HG02870 (cell line): ENCODE results near the gene MAP3K5.

Source experiments
- ATAC-seq: cut with Tn5 transposase; IDR thresholded peaks from one replicate; pipeline ENCODE4 v1.9.1; 2021; ENCODE audit warnings: mild to moderate bottlenecking, moderate library complexity; ENCODE audit not compliant: unreplicated experiment

Gene MAP3K5

DNA sequence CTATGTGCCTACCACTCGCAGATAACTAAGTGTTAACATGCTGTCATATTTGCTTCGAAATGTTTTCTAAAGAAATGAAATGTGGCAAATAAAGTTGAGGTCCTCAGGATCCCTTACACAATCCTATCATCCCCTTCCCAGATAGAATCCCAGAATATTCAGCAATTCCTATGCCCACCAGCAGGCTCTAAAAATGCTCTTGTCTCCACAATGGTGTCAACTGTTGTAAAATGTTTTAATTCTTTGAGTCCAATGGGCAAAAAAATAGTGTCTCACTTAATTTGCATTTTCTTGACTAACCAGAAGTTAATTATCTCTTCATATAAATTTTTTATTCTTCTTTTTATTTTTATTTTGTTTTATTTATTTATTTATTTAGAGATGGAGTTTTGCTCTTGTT lies 138.2 kb downstream of the MAP3K5 start:
- no peak for ATAC-seq

GRCh38 chr6:136652656-136653055 lies 139.6 kb downstream of the MAP3K5 start:
- no peak for ATAC-seq

GRCh38 chr6:136651982-136652381 lies 140.3 kb downstream of the MAP3K5 start:
- ATAC-seq: no peak

DNA sequence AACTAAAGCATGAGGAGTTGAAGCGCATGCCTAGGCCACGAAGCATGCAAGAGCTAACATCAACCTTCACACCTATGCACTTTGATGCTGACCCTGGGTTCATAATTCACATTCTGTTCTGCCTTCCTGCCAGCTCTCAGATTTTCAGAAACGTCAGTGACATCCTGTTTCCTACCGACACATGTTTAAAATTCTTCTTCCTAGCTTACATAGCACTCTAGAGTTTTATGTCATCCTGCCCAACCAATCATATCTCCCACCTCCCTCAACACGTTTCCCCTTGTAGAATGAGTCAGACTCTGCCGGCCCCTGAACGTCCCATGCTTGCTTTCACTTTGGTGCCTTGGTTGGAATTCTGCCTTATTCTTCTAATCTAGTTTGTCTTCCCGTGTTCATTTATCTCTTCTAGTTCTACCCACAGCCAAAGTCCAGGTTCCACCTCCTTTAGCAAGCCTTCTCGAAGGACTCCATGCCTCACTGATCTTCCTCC lies 144.9 kb downstream of the MAP3K5 start:
- ATAC-seq: peak; percentile 86

DNA sequence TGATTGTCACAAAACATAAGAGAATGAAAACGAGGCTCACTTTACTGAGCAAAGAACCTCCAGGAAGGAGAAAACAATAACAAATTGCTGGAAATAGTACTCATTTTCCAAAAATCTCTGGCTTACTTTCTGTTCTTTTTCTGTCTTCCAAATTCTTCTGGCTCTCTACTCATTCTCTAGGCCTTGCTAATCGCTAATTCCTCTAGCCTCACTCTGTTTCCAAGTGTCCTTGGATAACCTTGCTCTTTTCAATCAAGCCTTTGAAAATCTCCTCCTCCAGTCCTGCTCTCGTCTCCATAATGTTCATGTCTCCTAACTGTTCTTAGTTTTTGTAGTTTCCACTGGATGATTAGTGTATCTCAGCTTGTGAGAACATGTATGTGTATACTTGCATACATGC lies 145.9 kb downstream of the MAP3K5 start:
- no peak for ATAC-seq

- ATAC-seq: no peak
These were observed 147.7 kb downstream of the MAP3K5 start for GRCh38 chr6:136644597-136644952.

DNA sequence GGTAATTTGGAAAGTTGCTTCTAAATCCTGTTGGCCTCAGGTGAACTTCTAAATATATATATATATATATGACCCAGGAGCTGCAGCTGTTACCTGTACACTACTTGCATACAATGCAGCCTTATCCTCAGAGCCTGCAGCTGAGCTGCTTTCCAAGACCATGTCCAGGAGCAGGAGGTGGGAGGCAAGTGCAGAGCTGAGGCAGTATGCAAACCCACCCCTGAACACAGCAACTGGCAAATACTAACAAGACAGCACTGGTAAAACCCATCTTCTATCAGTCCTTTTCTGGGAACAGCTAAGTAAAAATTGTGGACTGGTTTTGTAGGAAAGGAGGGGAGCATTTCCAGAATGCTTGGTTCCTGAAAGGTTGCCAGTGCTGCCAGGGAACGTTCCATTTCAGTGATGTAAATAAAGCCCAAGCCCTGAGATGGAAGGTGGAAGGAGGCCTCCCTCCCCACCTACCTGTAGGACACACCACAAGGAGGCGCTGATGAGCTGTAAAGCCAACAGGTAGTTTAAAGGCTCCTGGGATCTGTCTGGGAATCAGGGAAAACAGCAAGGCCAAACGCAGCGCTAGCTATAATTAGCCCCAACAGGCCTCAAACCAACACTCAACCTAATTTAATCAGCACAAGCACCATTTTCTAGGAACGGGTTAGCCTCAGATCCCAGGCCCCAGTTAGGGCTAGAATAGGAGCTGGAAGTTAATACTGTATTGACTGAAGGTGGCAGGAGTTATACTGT lies 148.3 kb downstream of the MAP3K5 start:
- ATAC-seq: peak; percentile 43

DNA sequence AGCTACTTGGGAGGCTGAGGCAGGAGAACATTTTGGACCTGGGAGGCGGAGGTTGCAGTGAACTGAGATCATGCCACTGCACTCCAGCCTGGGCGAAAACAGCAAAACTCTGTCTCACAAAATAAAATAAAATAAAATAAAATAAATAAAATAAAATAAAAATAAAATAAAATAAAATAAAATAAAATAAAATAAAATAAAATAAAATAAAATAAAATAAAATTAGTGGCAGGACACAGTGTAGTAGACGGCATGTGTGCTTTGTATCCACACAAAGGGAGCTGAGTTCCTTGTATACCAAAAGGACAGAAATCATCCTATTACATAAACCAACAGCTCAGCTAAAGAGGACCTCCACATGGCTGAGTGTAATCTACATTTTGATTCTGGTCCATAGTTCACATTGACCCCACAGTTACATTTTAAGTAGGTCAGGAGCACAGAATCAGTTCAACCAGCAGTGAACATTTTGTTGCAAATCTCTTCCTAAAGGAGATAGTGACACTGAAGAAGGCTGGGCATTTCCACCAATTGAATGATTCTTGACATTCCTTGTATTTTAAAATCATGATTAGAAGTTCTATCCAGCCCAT lies 150.3 kb downstream of the MAP3K5 start:
- ATAC-seq: no peak

GRCh38 chr6:136641166-136641565 lies 151.1 kb downstream of the MAP3K5 start:
- no peak for ATAC-seq

DNA sequence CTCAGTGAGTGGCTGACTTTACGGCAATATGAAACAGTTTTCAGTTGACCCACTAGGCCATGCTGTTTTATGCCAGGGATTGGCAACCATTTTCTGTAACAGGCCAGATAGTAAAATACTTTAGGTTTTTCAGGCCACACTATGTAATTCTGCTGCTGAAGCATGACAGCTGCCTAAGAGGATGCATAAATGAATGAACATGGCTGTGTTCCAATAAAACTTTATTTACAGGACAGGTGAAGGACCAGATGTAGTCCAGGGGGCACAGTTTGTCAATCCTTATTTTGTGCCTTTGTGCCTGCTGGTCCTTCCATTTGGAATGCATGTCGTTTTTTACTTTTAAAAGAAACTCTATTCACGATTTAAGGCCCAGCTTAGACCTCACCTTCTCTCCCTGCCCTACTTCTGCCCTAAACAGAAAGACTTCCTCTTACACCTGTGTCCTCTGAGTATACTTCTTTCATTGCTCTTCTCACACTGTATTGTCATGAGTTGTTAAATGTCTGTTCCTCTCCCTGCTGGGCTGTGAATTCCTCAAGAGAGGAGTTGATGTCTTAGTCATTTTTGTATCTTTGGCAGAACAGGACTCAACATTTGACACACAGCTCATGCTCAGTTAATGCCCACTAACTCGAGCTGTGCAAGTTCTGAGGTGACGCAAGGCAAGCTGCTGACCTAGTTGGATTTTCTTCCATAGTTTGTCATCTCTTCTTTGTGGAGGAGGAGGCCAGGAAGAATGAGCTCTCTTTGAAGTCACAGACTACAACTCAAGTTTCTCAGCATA lies 152.0 kb downstream of the MAP3K5 start:
- ATAC-seq: no peak

DNA sequence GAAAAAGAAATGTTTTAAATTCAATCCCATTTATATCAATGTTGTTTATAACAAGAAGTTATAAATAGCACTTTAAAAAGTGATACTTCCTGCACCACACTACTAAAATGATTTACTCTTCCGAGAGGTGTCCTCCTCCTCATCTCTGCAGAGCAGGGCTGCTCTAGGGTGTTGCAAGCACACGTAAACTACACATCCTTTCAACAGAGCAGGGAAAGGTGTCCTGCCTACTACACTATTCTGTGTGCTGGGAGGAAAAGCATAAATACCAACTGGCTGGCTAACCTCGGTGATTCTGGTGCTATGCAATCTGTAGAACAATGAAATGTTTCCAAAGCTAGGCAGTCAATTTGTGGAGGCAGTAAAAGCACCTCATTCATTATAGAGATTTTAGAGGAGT lies 152.6 kb downstream of the MAP3K5 start:
- no peak for ATAC-seq

DNA sequence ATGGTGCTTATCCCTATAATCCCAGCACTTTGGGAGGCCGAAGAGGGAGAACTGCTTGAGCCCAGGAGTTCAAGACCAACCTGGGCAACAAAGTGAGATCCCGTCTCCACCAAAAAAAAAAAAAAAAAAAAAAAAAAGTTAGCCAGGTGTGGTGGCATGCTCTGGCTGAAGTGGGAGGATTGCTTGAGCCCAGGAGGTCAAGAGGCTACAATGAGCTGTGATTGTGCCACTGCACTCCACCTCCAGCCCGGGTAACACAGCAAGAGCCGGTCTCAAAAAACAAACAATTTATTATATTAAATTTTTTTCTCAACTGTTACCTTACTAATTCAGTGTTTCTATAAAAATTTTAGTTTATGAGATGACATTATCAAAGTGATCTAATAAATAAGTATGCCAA lies 156.7 kb downstream of the MAP3K5 start:
- no peak for ATAC-seq

GRCh38 chr6:136633355-136633754 lies 158.9 kb downstream of the MAP3K5 start:
- no peak for ATAC-seq

DNA sequence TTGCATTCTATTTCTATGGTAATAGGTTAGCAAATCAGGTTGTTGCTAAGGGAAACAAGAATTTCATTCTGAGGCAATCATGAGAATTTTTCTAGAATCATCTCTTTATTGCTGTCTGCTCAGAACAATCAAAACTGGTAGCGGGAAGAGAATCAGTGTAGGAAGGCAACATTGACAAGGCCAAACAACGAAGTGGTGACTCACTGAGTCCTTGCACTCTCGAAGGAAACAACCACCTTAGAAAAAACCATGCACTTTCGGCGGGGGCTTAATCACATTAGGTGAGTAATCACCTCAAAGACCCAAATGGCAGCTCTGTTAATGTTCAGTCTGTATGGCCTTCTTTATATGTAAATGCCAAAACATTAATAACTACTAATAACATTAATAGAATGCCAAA lies 163.3 kb downstream of the MAP3K5 start:
- ATAC-seq: no peak

DNA sequence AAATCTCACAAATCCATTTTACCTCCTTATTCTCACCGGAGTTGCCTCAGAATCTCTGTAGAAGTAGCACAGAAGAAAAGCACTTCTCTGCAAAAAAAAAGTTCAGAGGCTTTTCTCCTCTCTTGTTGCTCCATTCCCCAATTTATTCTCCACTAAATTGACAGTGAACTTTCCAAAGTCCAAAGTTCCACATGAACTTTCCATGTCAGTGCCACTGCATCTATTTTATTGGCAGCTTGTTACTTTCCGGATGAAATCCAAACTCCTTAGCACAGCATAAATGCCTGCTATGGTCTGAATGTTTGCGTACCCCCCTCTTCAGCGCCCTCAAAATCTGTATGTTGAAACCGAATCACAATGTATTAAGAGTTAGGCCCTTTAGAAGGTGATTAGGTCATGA lies 165.1 kb downstream of the MAP3K5 start:
- no peak for ATAC-seq

DNA sequence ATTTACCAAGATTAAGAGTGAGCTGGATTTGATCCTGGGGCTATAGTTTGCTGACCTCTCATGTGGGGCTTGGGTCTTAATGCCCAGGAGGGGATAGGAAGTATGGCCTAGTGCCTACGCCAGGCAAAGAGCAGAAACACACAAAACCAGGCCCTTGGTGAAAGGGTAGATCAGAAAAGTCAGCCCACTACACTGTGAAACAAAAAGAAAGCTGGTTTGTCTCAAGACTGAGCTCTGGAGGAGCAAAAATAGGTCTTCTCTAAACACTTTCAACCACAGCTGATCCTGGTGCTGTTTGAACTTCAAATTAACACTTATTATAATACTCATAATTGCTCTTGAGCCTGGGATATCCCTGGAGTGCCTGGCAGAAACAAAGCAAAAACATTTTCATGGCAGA lies 167.0 kb downstream of the MAP3K5 start:
- ATAC-seq: no peak

GRCh38 chr6:136624347-136624746 lies 167.9 kb downstream of the MAP3K5 start:
- ATAC-seq: no peak

- no peak for ATAC-seq
These were observed 174.2 kb downstream of the MAP3K5 start for GRCh38 chr6:136618086-136618485.

DNA sequence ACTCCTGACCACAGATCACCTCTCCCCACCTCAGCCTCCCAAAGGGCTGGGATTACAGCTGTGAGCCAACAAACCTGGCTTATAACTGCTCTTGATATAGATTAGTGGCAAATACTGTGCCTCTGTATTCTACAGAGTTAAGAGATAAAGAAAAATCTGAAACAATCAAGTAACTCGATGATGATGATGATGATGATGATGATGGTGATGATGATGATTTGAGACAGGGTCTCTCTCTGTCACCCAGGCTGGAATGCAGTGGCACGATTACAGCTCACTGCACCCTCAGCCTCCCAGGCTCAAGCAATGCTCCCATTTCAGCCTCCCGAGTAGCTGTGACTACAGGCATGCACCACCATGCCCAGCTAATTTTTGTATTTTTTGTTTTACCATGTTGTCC lies 175.8 kb downstream of the MAP3K5 start:
- ATAC-seq: no peak

DNA sequence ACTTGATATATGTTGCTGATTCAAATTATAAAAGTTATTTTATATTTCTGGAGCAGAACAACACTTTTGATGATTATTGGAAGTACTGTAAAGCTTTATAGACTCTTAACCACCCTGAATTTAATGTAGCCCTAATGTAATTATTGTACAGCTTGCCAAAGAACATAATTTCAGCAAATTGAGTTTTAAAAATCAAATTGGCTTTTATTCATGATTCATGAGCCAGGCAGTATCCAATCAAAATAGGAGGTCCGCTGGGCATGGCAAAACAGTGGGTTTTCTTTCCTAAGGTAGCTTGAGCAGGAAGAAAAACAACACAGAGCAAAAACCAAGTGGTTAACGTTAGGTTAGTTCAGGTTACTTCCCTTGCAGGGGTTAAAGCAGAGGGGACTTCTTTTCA lies 177.3 kb downstream of the MAP3K5 start:
- no peak for ATAC-seq

GRCh38 chr6:136614350-136614749 lies 177.9 kb downstream of the MAP3K5 start:
- no peak for ATAC-seq

- no peak for ATAC-seq
These were observed 178.8 kb downstream of the MAP3K5 start for GRCh38 chr6:136613477-136613876.
